RPMI8226 (cell line): Measurements from ENCODE around the gene ACTG1.

Source experiments
- DNase-seq: peaks from one replicate; pipeline ENCODE4 v3.0.0-alpha.2; 2015

ACTG1 gene

GRCh38 chr17:81479175-81480071, 33.2 kb downstream of the ACTG1 start:
- no peak for DNase-seq

- DNase-seq = no peak
These were observed 34.5 kb downstream of the ACTG1 start for GRCh38 chr17:81478119-81478518.

- DNase-seq = no peak
These were observed 35.4 kb downstream of the ACTG1 start for GRCh38 chr17:81477173-81477572.

- DNase-seq = no peak
These were observed 36.0 kb downstream of the ACTG1 start for GRCh38 chr17:81476635-81477034.

GRCh38 chr17:81476097-81476496, 36.5 kb downstream of the ACTG1 start:
- no peak for DNase-seq

GRCh38 chr17:81474958-81475357, 37.6 kb downstream of the ACTG1 start:
- DNase-seq = no peak

GRCh38 chr17:81473019-81473418, 39.6 kb downstream of the ACTG1 start:
- no peak for DNase-seq

GRCh38 chr17:81471818-81472456, 40.7 kb downstream of the ACTG1 start:
- no peak for DNase-seq

- no peak for DNase-seq
These were observed 41.4 kb downstream of the ACTG1 start for GRCh38 chr17:81470944-81471817.

GRCh38 chr17:81470270-81470943, 42.2 kb downstream of the ACTG1 start:
- no peak for DNase-seq

- no peak for DNase-seq
These were observed 43.3 kb downstream of the ACTG1 start for GRCh38 chr17:81469266-81469665.

GRCh38 chr17:81468770-81469121, 43.9 kb downstream of the ACTG1 start:
- DNase-seq = no peak

- DNase-seq = no peak
These were observed 44.4 kb downstream of the ACTG1 start for GRCh38 chr17:81468111-81468769.

- no peak for DNase-seq
These were observed 45.8 kb downstream of the ACTG1 start for GRCh38 chr17:81466564-81467472.

GRCh38 chr17:81465910-81466309, 46.7 kb downstream of the ACTG1 start:
- DNase-seq = no peak

GRCh38 chr17:81464586-81464985, 48.0 kb downstream of the ACTG1 start:
- DNase-seq = no peak

GRCh38 chr17:81463506-81463905, 49.1 kb downstream of the ACTG1 start:
- no peak for DNase-seq

GRCh38 chr17:81462506-81463125, 50.0 kb downstream of the ACTG1 start:
- DNase-seq = no peak

- DNase-seq = no peak
These were observed 50.7 kb downstream of the ACTG1 start for GRCh38 chr17:81461607-81462500.
